Mesenteric fat pad (tissue), 1 donor: Measurements from ENCODE around the gene IMP4. TPM values are rescaled to one million over a fixed set of nuclear protein-coding genes. Genes with fewer than 3 reads are reported as not detected.

Source experiments
- DNase-seq: peaks from one replicate; pipeline ENCODE4 v3.0.0-alpha.2; 2020; ENCODE audit warnings: low spot score
- total RNA-seq: library from RNA; stranded (reverse); fragmentation: NEBNext Ultra II Directional; extraction: Animal tissue kit (Norgen Biotek cat#: 25700); gene quantifications from one replicate; pipeline ENCODE4 v1.2.1, GENCODE V29; 2021
- donor health status: DM: yes; HTN: yes; CAD: no.

The IMP4 gene
- total RNA-seq, 1 donor from 2014 or later = 104 TPM

GRCh38 chr2:130355578-130356431 is 13.1 kb downstream of the IMP4 start, which contains the start of gene PTPN18:
TSS of gene PTPN18 (plus strand) at chr2:130356056. CDS start at chr2:130356108, 52 bp downstream.
- peak; percentile 98 for DNase-seq

- DNase-seq = no peak
These were observed 15.2 kb downstream of the IMP4 start for GRCh38 chr2:130357864-130358263.

GRCh38 chr2:130358420-130359350 is 16.0 kb downstream of the IMP4 start:
- DNase-seq = no peak

DNA sequence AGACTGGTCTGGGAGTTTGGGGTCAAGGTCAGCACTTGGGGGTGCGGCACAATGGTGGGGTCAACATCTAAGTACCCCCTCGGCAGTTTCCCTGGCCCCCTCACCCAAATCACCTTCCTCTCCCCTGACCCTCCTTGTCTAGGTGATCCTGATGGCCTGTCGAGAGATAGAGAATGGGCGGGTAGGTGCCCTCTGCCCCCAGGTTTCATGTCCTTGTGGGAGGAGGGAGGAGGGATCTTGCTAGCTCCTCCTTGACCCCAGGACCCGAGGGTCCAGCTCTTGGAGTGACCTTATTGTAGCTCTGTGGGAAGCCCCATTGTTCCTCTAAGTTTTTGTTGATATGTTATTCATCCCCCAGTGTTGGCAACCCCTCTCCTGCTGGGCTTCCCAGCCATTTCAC is 16.8 kb downstream of the IMP4 start:
- DNase-seq = no peak

DNA sequence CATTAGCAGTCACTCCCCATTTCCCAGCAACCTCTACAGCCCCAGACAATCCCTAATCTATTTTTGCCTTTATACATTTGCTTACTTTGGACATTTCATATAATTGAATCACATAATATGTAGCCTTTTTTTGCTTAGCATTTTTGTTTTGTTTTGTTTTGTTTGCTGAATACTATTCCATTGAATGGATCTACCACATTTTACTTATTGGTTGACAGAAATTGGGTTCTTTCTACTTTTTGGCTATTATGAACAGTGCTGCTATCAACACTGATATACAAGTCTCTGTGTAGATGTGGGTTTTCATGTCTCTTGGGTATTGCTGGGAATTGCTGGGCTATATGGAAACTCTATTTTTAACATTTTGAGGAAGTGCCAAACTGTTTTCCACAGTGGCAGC is 20.8 kb downstream of the IMP4 start:
- no peak for DNase-seq

DNA sequence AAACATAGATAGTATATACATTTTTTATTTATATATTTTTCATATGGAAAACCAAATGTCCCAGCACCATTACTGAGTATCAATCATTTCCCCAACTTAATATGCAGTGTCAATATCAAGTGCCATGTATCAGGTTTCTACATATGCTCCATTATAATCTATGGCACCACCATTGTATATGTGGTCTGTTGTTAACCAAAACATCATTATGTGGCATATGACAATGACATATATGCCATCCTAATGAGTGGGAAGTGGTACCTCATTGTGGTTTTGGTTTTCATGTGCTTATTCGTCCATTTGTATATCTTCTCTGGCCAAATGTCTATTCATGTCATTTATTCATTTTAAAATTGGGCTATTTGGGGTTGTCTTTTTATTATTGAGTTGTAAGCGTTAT is 22.4 kb downstream of the IMP4 start:
- no peak for DNase-seq

DNA sequence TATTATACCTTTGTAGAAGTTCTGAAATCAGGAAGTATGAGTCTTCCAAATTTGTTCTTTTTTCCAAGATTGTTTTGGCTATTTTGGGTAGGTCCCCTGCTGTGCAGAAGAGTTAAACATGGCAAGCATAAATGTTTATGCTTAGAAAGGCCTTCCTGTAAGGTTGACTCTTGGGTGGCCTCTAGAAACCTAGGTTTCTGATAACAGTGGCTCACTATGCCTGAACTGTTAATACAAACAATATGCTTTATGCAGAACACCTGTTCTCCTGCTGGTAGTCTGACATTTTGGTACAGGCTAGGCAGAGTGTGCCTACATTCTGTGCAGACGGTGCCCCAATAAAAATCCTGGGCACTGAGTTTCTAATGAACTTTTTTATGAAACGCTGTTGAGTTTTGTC is 23.3 kb downstream of the IMP4 start:
- DNase-seq = no peak

- DNase-seq = no peak
These were observed 24.0 kb downstream of the IMP4 start for GRCh38 chr2:130366720-130367119.

DNA sequence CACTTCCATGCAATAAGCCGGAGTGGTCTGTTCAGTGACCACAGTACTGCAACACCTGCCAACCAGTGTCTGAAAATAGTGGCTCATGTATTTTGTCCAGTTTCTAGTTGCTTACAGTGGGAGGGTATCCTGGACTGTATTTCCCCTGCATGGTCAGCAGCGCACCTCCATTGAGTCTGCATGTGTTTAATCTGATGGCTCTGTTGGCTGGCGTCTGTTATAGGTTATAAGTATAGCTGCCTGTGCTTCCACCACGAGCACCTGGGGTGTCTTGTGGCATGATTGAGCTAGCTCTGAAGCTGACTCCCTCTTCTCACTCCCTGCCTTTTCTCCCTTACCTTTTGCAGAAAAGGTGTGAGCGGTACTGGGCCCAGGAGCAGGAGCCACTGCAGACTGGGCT is 26.1 kb downstream of the IMP4 start:
- DNase-seq = no peak

GRCh38 chr2:130369311-130369964 is 26.7 kb downstream of the IMP4 start:
- no peak for DNase-seq

- DNase-seq = no peak
These were observed 27.3 kb downstream of the IMP4 start for GRCh38 chr2:130369965-130370341.

DNA sequence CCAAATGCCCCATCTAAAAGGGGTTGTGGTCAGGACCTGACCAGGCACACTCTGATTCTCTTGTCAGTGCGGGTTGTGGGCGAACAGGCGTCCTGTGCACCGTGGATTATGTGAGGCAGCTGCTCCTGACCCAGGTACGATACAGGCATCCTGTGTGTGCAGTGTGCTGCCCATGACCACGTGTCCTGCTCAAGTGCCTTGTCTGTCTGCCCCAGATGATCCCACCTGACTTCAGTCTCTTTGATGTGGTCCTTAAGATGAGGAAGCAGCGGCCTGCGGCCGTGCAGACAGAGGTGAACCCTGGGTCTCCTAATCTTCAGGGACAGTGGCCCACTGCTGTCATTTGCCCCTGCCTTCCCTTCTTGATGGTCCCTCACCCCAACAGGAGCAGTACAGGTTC is 27.8 kb downstream of the IMP4 start:
- DNase-seq = peak; percentile 65

- DNase-seq = peak; percentile 81
These were observed 29.0 kb downstream of the IMP4 start for GRCh38 chr2:130371723-130372054.

- DNase-seq = peak; percentile 96
These were observed 29.5 kb downstream of the IMP4 start for GRCh38 chr2:130372055-130372832.

GRCh38 chr2:130372833-130373807 is 30.4 kb downstream of the IMP4 start:
- no peak for DNase-seq

DNA sequence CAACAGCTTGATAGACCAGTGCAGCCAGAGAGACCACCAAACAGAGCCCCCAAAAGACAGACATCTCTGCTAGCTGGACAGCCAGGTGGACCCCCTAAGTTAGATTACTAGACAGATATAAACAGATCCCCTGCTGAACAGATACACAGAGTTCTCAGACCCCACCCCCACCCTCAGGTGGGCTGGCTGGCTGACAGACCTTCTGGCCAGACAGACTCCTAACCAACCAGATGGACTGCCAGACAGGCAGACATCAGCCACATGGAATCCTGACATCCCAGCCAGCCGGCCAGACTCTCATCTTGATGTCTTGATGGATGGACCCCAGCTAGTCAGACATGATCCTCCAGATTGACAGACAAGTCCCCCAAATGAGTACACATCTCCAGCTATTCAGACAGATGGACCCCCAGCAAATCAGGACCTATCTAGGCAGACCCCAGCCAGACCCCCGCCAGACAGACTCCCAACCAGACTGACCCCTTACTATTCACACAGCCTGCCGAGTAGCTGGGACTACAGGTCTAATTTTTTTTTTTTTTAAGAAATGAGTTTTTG is 31.2 kb downstream of the IMP4 start:
- DNase-seq = peak; percentile 81

DNA sequence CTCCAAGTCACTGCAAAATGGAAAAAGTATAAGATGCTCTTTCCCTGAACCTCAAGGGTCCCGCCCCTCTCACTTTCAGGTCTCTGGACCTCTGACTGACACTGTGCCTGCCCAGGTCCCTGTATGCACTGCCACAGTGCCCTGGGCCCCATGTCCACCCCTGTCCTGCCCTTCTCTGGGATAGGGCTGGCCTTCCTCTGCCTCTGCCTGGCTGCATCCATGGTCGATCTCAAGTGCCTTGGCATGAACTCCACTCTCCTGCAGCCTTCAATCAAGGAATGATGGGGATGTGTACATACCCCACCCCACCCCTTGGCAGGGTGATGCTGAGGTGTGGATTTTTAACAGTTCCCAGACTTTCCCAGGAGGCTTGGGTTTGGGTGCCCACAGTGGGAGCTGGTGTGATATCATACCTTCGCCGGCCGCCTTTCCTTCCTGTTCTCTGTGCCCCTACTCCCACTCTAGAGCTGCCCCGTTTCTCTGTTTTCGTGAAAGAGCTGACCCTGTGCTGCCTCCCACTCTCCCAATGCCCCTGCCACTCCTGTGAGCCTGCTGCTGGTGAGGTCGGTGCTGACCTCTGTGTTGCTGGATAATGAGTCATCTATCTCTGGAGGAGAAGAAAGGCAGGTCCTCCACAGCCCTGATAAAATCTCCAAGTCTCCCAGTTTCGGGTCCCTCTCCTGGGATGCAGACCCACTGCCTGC is 32.0 kb downstream of the IMP4 start:
- DNase-seq = peak; percentile 65
